Panc1 (cell line): ENCODE results near the gene DCHS2. TPM values are rescaled to one million over a fixed set of nuclear protein-coding genes. Genes with fewer than 3 reads are reported as not detected.

ENCODE experiments used
- ATAC-seq: fragments of 200-7000 bp; cut with Tn5 transposase; 2 replicates; pipeline ENCODE4 v1.9.1; 2020; ENCODE audit warnings: mild to moderate bottlenecking, moderate library complexity
- BruUV-seq: library from RNA; stranded (reverse); fragments of 400-500 nt; replicated peaks from 2 replicates; lab custom pipeline; 2021; lab: Mats Ljungman, UMichigan
- CTCF ChIA-PET: fragments of 300-600 bp; sonication (Branson Sonifier 250); formaldehyde crosslinking; loops from one replicate; lab custom pipeline; 2022; ENCODE audit warnings: antibody characterized with exemption; lab: Charles Lee
- POLR2A ChIA-PET: fragments of 300-600 bp; sonication (Branson Sonifier 250); formaldehyde crosslinking; loops from one replicate; lab custom pipeline; 2022; ENCODE audit warnings: antibody characterized with exemption; lab: Charles Lee
- DNase-seq: peaks from one replicate; pipeline ENCODE4 v3.0.0-alpha.2; 2010; ENCODE audit warnings: low read depth, low spot score
- H3K27ac ChIP-seq: 2 replicates; pipeline ENCODE4 v1.5.1; 2011; ENCODE audit warnings: mild to moderate bottlenecking, low read length, inconsistent platforms
- H3K27me3 ChIP-seq: fragments of 200-500 bp; sonication (Bioruptor generic); 2 replicates; pipeline ENCODE4 v1.6.0; 2014; ENCODE audit warnings: low read length, inconsistent platforms; ENCODE audit not compliant: control insufficient read depth, insufficient read depth
- H3K36me3 ChIP-seq: fragments of 200-500 bp; sonication (Bioruptor generic); 2 replicates; pipeline ENCODE4 v1.5.1; 2014; ENCODE audit warnings: inconsistent platforms, mild to moderate bottlenecking, low read length, moderate library complexity; ENCODE audit not compliant: control insufficient read depth, insufficient read depth
- H3K4me1 ChIP-seq: 2 replicates; pipeline ENCODE4 v1.5.1; 2011; ENCODE audit warnings: inconsistent platforms, mild to moderate bottlenecking, low read length, moderate library complexity; ENCODE audit not compliant: control insufficient read depth, insufficient read depth
- H3K4me3 ChIP-seq, 2 experiments: 2 replicates each; pipeline ENCODE4 v1.5.1; 2011 to 2012; ENCODE audit warnings: low read depth in 2 of 2, low read length in 2 of 2, mild to moderate bottlenecking in 2 of 2, inconsistent platforms in 1 of 2, moderate library complexity in 1 of 2
- H3K9me3 ChIP-seq: fragments of 200-500 bp; sonication (Bioruptor generic); 2 replicates; pipeline ENCODE4 v1.5.1; 2014; ENCODE audit warnings: low read depth, mild to moderate bottlenecking, inconsistent platforms, low read length, moderate library complexity; ENCODE audit not compliant: control insufficient read depth, insufficient read depth
- CTCF ChIP-seq: fragments of 450-650 bp; IDR thresholded peaks from 2 replicates; pipeline ENCODE4 v1.5.1; 2017; ENCODE audit warnings: mild to moderate bottlenecking
- POLR2AphosphoS5 ChIP-seq: IDR thresholded peaks from 2 replicates; pipeline ENCODE4 v1.6.1; 2012; ENCODE audit warnings: mild to moderate bottlenecking, low read depth, low read length, moderate library complexity
- REST ChIP-seq, 2 experiments: IDR thresholded peaks; 2 replicates each; pipeline ENCODE4 v1.6.1; 2011 to 2012; ENCODE audit warnings: low read depth in 2 of 2, control low read depth in 1 of 2, low read length in 1 of 2, mild to moderate bottlenecking in 1 of 2, moderate library complexity in 1 of 2; ENCODE audit not compliant: insufficient read depth in 1 of 2
- SIN3A ChIP-seq: IDR thresholded peaks from 2 replicates; pipeline ENCODE4 v1.6.1; 2012; ENCODE audit warnings: low read depth, mild to moderate bottlenecking, low read length, moderate library complexity, borderline replicate concordance; ENCODE audit not compliant: insufficient read depth
- TCF7L2 ChIP-seq: IDR thresholded peaks from 2 replicates; pipeline ENCODE4 v1.6.1; 2011; ENCODE audit warnings: mild to moderate bottlenecking, low read depth, low read length, inconsistent platforms
- in situ Hi-C: cut with HindIII; loops from 2 replicates; pipeline ENCODE4 v1.10.0; 2016; ENCODE audit warnings: low sequenced_read_pairs, low pct_unique_long_range_greater_than_20kb
- intact Hi-C: fragments of 100-400 bp; cut with micrococcal nuclease; formaldehyde crosslinking; loops from one replicate; pipeline ENCODE4 v1.10.0; 2022; ENCODE audit not compliant: unreplicated experiment
- total RNA-seq: library from RNA; stranded (reverse); gene quantifications from one replicate; pipeline ENCODE4 v1.2.1, GENCODE V29; 2021; ENCODE audit not compliant: unreplicated experiment

DCHS2 gene
- total RNA-seq, 1 experiment from 2014 or later, result not detected

- no peaks in the 10 kb centered on the region; the same call in 1 of the 2 replicates for H3K36me3 ChIP-seq
- in situ Hi-C loops, result no loop called here
- DNase-seq (no peak), ATAC-seq (no peak)
- CTCF ChIA-PET, result no interaction called here
- BruUV-seq, result no TSS peak
- intact Hi-C loops, result no loop called here
- H3K27me3 ChIP-seq, result no peaks in the 10 kb centered on the region
- H3K27ac ChIP-seq, result no peak overlapping the region
- no peak overlapping the region for H3K4me3 ChIP-seq
- H3K4me1 ChIP-seq, result no peaks in the 10 kb centered on the region
- H3K9me3 ChIP-seq, result no peaks in the 10 kb centered on the region
- POLR2A ChIA-PET, result no interaction called here
- no peak for TF ChIP-seq POLR2AphosphoS5
Observed at GRCh38 chr4:154457471-154457870, 34.1 kb downstream of the DCHS2 start.

- Histone ChIP-seq H3K9me3 (no peaks in the 10 kb centered on the region), H3K27ac (no peak overlapping the region), H3K4me3 (no peak overlapping the region), H3K36me3 (no peaks in the 10 kb centered on the region; the same call in 1 of the 2 replicates), H3K27me3 (no peaks in the 10 kb centered on the region), H3K4me1 (no peaks in the 10 kb centered on the region)
- ATAC-seq (no peak), DNase-seq (no peak)
- ChIA-PET POLR2A (no interaction called here), CTCF (no interaction called here)
- BruUV-seq, result no TSS peak
- intact Hi-C loops, result no loop called here
- in situ Hi-C loops, result no loop called here
- TF ChIP-seq POLR2AphosphoS5, result no peak
- TF ChIP-seq TCF7L2, result no peak
- TF ChIP-seq SIN3A, result no peak
- TF ChIP-seq CTCF, result no peak
- no peak for TF ChIP-seq REST (IDR thresholded peaks at IDR 0.05; ENCODE audit: insufficient read depth in 1 of 2, low read depth in 2 of 2, low read length in 1 of 2)
Observed at GRCh38 chr4:154456889-154457288, 34.7 kb downstream of the DCHS2 start.

- no TSS peak for BruUV-seq
- Histone ChIP-seq H3K36me3 (no peaks in the 10 kb centered on the region; the same call in 1 of the 2 replicates), H3K9me3 (no peaks in the 10 kb centered on the region), H3K27me3 (no peaks in the 10 kb centered on the region), H3K4me3 (no peak overlapping the region), H3K27ac (no peak overlapping the region), H3K4me1 (no peaks in the 10 kb centered on the region)
- CTCF ChIA-PET, result no interaction called here
- intact Hi-C loops, result no loop called here
- TF ChIP-seq SIN3A (no peak), CTCF (no peak), POLR2AphosphoS5 (no peak), TCF7L2 (no peak), REST (IDR thresholded peaks at IDR 0.05; ENCODE audit: insufficient read depth in 1 of 2, low read depth in 2 of 2, low read length in 1 of 2) (no peak)
- ATAC-seq (no peak), DNase-seq (no peak)
- in situ Hi-C loops, result no loop called here
- POLR2A ChIA-PET, result no interaction called here
Observed at GRCh38 chr4:154456240-154456639, 35.4 kb downstream of the DCHS2 start.
